Head of caudate nucleus (tissue), 42 donors: ENCODE data around the gene TOP3B.
A peak's percentile ranks its signal among the peaks of the same experiment; 100 is the strongest.
"Not testable (repeated sequence)": the region's sequence is repeated elsewhere in the genome, so short reads cannot be mapped to it uniquely, and the experiment has no call there.

ENCODE experiments used
- DNase-seq, 42 donors: peaks; one replicate each; pipeline versions ENCODE4 v3.0.0 to v3.0.0-alpha.2; 2020 to 2021; ENCODE audit warnings: mixed read lengths in 7 of 42
- intact Hi-C: fragments of 100-400 bp; cut with DNase I; formaldehyde crosslinking; loops from one replicate; pipeline ENCODE4 v1.15.0; 2022

The TOP3B gene

GRCh38 chr22:21951931-21952465, 30.6 kb downstream of the TOP3B start:
- intact Hi-C loops = loop anchor here (2.0 kb wide), 2 partner anchors 13 to 239 kb away; no protein-coding TSS in a partner anchor
- DNase-seq = peak in 18 of 42 donors; percentile 21 to 55 (median 34)

GRCh38 chr22:21951062-21951461, 31.5 kb downstream of the TOP3B start:
- intact Hi-C loops = no loop called here

GRCh38 chr22:21949948-21950347, 32.6 kb downstream of the TOP3B start:
- DNase-seq = no peak
- intact Hi-C loops = no loop called here

More at GRCh38 chr22:21951062-21951461, 31.5 kb downstream of the TOP3B start:
- DNase-seq = no peak

GRCh38 chr22:21949569-21949918, 33.0 kb downstream of the TOP3B start:
- no peak for DNase-seq
- intact Hi-C loops = no loop called here

GRCh38 chr22:21948824-21949568, 33.6 kb downstream of the TOP3B start:
- intact Hi-C loops = no loop called here
- no peak for DNase-seq

GRCh38 chr22:21948390-21948789, 34.2 kb downstream of the TOP3B start:
- intact Hi-C loops = no loop called here
- no peak for DNase-seq

GRCh38 chr22:21947040-21948014, 35.3 kb downstream of the TOP3B start:
- DNase-seq = peak in 12 of 42 donors; percentile 35 to 69 (median 42)
- intact Hi-C loops = no loop called here

GRCh38 chr22:21946262-21946925, 36.2 kb downstream of the TOP3B start:
- DNase-seq = no peak
- intact Hi-C loops = no loop called here

GRCh38 chr22:21945453-21946261, 36.9 kb downstream of the TOP3B start:
- DNase-seq = no peak
- intact Hi-C loops = no loop called here

- intact Hi-C loops = no loop called here
Observed at GRCh38 chr22:21944871-21945270, 37.7 kb downstream of the TOP3B start.

GRCh38 chr22:21943571-21944448, 38.8 kb downstream of the TOP3B start:
- no peak for DNase-seq
- intact Hi-C loops = no loop called here

More at GRCh38 chr22:21944871-21945270, 37.7 kb downstream of the TOP3B start:
- DNase-seq = no peak

GRCh38 chr22:21942407-21943343, 39.9 kb downstream of the TOP3B start:
- peak in 8 of 42 donors; percentile 23 to 53 (median 33) for DNase-seq

GRCh38 chr22:21941921-21942320, 40.7 kb downstream of the TOP3B start:
- intact Hi-C loops = no loop called here

More at GRCh38 chr22:21942407-21943343, 39.9 kb downstream of the TOP3B start:
- intact Hi-C loops = no loop called here

GRCh38 chr22:21940521-21940920, 42.1 kb downstream of the TOP3B start:
- peak in 4 of 42 donors; percentile 40 to 44 (median 42) for DNase-seq

More at GRCh38 chr22:21941921-21942320, 40.7 kb downstream of the TOP3B start:
- DNase-seq = no peak

GRCh38 chr22:21939935-21940334, 42.7 kb downstream of the TOP3B start:
- not testable (repeated sequence) for DNase-seq
- intact Hi-C loops = loop anchor here (2.0 to 5.0 kb wide), 4 partner anchors 13 to 228 kb away; partner anchors contain the start of genes MAPK1, PPM1F and YPEL1

More at GRCh38 chr22:21940521-21940920, 42.1 kb downstream of the TOP3B start:
- intact Hi-C loops = no loop called here

- intact Hi-C loops = loop anchor here (2.0 to 5.0 kb wide), 4 partner anchors 13 to 227 kb away; partner anchors contain the start of genes MAPK1, PPM1F and YPEL1
- DNase-seq = peak in 1 of 42 donors; percentile 54
Observed at GRCh38 chr22:21939461-21939913, 43.1 kb downstream of the TOP3B start.
